Measurements from ENCODE around the gene TGFBRAP1.

The TGFBRAP1 gene

DNA sequence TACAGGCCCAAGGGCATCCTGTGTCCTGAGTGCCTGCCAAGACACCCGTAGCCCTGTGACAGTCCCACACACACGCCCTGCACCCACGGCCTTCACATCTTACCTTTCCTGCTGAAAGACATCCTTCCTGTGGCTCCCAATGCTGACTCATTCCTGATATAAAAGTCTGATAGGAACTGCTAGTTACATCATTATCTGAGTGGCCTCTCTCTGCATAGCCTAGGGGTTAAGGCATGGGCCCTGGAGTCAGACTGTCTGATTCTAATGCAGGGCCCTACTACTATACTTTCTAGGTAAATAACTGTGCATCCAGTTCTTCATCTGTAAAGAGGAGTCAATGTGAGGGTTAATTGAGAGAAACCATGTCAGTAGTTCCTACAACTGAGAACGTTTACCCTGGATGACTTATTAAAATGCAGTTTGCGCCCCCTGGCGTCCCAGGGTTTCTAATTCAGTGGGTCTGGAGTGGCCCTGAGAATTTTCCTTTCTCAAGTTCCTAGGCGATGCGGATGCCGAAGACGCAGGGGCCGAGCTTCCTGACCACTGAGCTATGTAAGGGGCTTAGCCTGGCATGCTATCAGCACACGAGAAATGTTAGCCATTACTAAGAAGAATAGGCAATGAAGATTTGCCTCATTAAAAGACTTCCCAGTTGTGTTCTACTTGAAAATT, 94.0 kb downstream of the TGFBRAP1 start:
- TF ChIP-seq, protein P1, sequence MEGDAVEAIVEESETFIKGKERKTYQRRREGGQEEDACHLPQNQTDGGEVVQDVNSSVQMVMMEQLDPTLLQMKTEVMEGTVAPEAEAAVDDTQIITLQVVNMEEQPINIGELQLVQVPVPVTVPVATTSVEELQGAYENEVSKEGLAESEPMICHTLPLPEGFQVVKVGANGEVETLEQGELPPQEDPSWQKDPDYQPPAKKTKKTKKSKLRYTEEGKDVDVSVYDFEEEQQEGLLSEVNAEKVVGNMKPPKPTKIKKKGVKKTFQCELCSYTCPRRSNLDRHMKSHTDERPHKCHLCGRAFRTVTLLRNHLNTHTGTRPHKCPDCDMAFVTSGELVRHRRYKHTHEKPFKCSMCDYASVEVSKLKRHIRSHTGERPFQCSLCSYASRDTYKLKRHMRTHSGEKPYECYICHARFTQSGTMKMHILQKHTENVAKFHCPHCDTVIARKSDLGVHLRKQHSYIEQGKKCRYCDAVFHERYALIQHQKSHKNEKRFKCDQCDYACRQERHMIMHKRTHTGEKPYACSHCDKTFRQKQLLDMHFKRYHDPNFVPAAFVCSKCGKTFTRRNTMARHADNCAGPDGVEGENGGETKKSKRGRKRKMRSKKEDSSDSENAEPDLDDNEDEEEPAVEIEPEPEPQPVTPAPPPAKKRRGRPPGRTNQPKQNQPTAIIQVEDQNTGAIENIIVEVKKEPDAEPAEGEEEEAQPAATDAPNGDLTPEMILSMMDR (IDR thresholded peaks at IDR 0.05; ENCODE audit: insufficient read depth, low read depth, low read length, missing control alignments), result peak; percentile 69
- no peak overlapping the region for H3K4me3 ChIP-seq (ENCODE audit: low read length)
- peak; percentile 75 for DNase-seq (ENCODE audit: low read depth)

DNA sequence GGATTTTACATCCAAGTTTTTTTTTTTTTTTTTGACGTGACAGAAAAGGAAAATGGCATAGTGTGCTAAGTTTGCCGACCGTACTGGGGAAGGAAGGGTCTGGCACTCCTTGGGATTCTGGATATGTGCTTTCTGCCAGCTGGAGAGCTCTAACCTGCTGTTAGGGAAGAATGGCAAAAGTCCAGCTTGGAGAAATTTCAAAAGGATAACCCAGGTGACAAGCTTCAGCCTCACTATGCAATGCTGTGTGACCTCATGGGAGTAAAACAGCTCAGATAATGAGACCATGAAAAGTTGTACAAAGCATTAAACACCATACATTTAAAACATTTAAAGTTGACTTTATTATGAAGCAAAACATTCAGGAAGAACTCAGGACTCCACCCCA, 98.3 kb downstream of the TGFBRAP1 start:
- TF ChIP-seq, protein P1 (IDR thresholded peaks at IDR 0.05; ENCODE audit: insufficient read depth, low read depth, low read length, missing control alignments), result no peak
- DNase-seq (ENCODE audit: low read depth), result no peak
- H3K4me3 ChIP-seq (ENCODE audit: low read length), result no peak overlapping the region

DNA sequence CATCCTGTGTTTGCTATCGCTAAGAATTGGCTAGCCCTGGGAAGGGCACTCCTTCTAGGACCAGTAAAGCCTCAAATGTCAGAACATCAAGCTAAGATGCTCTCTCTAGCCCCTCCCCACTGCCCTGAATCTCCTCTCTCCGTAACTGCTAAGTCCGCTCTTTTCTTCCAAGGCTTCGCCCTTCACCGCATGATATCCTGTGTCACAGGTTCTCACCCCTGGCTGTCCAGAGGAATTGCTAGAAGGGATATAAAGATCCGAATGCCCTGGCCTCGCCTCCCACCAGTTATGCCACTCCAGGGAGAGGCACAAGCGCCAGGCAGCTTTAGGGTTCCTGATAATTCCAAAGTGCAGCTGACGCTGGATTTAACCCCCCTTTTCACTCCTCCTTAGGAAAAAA, 105.1 kb downstream of the TGFBRAP1 start:
- TF ChIP-seq, protein P1 (IDR thresholded peaks at IDR 0.05; ENCODE audit: insufficient read depth, low read depth, low read length, missing control alignments), result no peak
- DNase-seq (ENCODE audit: low read depth), result no peak
- no peak overlapping the region for H3K4me3 ChIP-seq (ENCODE audit: low read length)

DNA sequence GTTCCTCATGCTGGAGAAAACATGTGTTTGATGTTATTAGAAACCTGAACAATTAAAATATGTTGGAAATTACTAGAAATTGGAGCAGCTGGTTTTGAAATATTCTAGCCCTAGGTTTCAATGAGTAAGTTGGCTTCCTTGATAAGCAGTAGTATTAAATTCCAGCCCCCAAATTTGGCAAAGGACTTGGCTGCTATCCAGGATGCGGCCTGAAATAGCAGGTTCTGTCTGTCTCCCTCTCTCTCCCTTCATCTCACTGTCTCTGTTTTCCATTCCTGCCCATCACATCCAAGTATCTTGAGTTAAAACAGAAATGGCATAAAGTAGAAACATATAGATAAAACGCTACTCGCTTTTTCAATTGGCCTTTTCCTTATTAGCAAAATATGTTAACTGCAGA, 108.9 kb downstream of the TGFBRAP1 start:
- no peak overlapping the region for H3K4me3 ChIP-seq (ENCODE audit: low read length)
- DNase-seq (ENCODE audit: low read depth), result no peak
- TF ChIP-seq, protein P1 (IDR thresholded peaks at IDR 0.05; ENCODE audit: insufficient read depth, low read depth, low read length, missing control alignments), result no peak

DNA sequence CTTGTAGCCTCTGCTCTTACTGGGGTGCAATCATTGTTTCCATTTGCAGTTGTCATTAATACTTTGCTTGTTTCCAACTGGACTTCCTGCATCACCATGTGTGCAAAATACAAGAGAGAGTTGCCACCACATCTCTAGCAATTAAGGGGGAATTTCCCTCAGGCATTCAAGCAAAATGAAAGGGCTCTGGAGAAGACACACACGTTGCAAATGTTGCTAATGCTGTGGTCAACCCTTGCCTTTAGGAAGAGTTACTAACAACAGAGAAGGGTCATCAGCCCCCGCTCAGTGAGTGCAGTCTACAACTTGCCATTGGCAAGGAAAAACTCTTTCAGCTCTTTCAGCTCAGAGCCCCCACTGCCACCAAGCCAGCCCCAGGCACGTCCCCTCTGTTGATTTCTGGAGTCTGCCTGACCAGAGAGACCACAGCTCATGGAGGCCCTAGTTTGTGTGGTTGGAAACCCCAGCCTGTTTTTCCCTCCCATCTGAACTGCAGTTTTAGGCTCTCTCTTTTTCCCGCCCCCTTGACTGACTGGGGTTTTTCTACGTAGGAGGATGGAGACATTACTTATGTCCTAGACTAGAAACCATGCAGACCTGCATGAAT, 113.8 kb downstream of the TGFBRAP1 start:
- H3K4me3 ChIP-seq (ENCODE audit: low read length), result no peak overlapping the region
- DNase-seq (ENCODE audit: low read depth), result no peak
- TF ChIP-seq, protein P1 (IDR thresholded peaks at IDR 0.05; ENCODE audit: insufficient read depth, low read depth, low read length, missing control alignments), result no peak

Measured in epithelial cell of esophagus (primary cell).